Glutamatergic neuron (in vitro differentiated cells): ENCODE measurements around the gene PMEL. TPM values are rescaled to one million over a fixed set of nuclear protein-coding genes. Genes with fewer than 3 reads are reported as not detected.

Experiments
- DNase-seq: peaks from one replicate; pipeline ENCODE4 v3.0.0; 2022
- H3K27ac Mint-ChIP-seq: one replicate; pipeline ENCODE4 v1.8.0; 2020; ENCODE audit warnings: mild to moderate bottlenecking, mixed read lengths, inconsistent platforms; ENCODE audit not compliant: unreplicated experiment
- H3K27me3 Mint-ChIP-seq: one replicate; pipeline ENCODE4 v1.8.0; 2020; ENCODE audit warnings: mild to moderate bottlenecking, moderate library complexity, mixed read lengths, inconsistent platforms; ENCODE audit not compliant: unreplicated experiment
- H3K36me3 Mint-ChIP-seq: one replicate; pipeline ENCODE4 v1.8.0; 2020; ENCODE audit warnings: mild to moderate bottlenecking, mixed read lengths, inconsistent platforms; ENCODE audit not compliant: unreplicated experiment
- H3K4me1 Mint-ChIP-seq: one replicate; pipeline ENCODE4 v1.8.0; 2020; ENCODE audit warnings: mild to moderate bottlenecking, low read depth, mixed read lengths, inconsistent platforms; ENCODE audit not compliant: unreplicated experiment
- H3K4me3 Mint-ChIP-seq: one replicate; pipeline ENCODE4 v1.8.0; 2020; ENCODE audit warnings: mild to moderate bottlenecking, mixed read lengths, inconsistent platforms; ENCODE audit not compliant: unreplicated experiment
- H3K9me3 Mint-ChIP-seq: one replicate; pipeline ENCODE4 v1.8.0; 2020; ENCODE audit warnings: mild to moderate bottlenecking, moderate library complexity, mixed read lengths, inconsistent platforms; ENCODE audit not compliant: unreplicated experiment
- CTCF ChIP-seq: fragments of 200-600 bp; sonication (generic); IDR thresholded peaks from one replicate; pipeline ENCODE4 v1.5.0; 2021; ENCODE audit not compliant: partially characterized antibody, unreplicated experiment
- total RNA-seq: library from RNA; stranded (reverse); fragmentation: NEBNext Ultra II Directional; extraction: Animal tissue kit (Norgen Biotek cat#: 25700); gene quantifications from one replicate; pipeline ENCODE4 v1.2.1, GENCODE V29; 2021; ENCODE audit not compliant: unreplicated experiment

Gene PMEL
- total RNA-seq, 1 donor from 2014 or later: 851 TPM

- no peak for TF ChIP-seq CTCF
- no peak for DNase-seq
- Mint-ChIP-seq H3K27ac (no peak overlapping the region), H3K36me3 (peaks cover 4% of the 10 kb centered on the region), H3K27me3 (peaks cover 4% of the 10 kb centered on the region), H3K9me3 (peaks cover 7% of the 10 kb centered on the region), H3K4me3 (no peak overlapping the region), H3K4me1 (peaks cover 12% of the 10 kb centered on the region)
These were observed 4.9 kb upstream of the PMEL start for GRCh38 chr12:55970775-55971174.

- TF ChIP-seq CTCF: no peak
- Mint-ChIP-seq H3K4me3 (peak overlapping the region; percentile 62), H3K36me3 (no peaks in the 10 kb centered on the region), H3K27me3 (peaks cover 6% of the 10 kb centered on the region), H3K4me1 (peaks cover 12% of the 10 kb centered on the region), H3K9me3 (peaks cover 8% of the 10 kb centered on the region), H3K27ac (no peak overlapping the region)
- no peak for DNase-seq
These were observed 3.5 kb upstream of the PMEL start for GRCh38 chr12:55969356-55969755.

GRCh38 chr12:55966408-55967281, 803 bp upstream of the PMEL start, which contains the start of gene CDK2:
TSS of gene CDK2 (plus strand) at chr12:55966830. CDS start at chr12:55967009, 179 bp downstream.
- peak within 1 kb of the TSS; percentile 89 for H3K4me3 Mint-ChIP-seq
- peak; percentile 92 for DNase-seq

GRCh38 chr12:55965240-55965639, 602 bp downstream of the PMEL start:
- peaks cover 12% of the 10 kb centered on the region for H3K4me1 Mint-ChIP-seq
- H3K9me3 Mint-ChIP-seq: peaks cover 8% of the 10 kb centered on the region
- H3K27ac Mint-ChIP-seq: peak overlapping the region; percentile 96
- TF ChIP-seq CTCF: no peak
- H3K36me3 Mint-ChIP-seq: no peaks in the 10 kb centered on the region
- H3K4me3 Mint-ChIP-seq: peak overlapping the region; percentile 89
- H3K27me3 Mint-ChIP-seq: peaks cover 10% of the 10 kb centered on the region
- peak; percentile 62 for DNase-seq

More at GRCh38 chr12:55966408-55967281, 803 bp upstream of the PMEL start, which contains the start of gene CDK2:
- Mint-ChIP-seq H3K36me3 (no peaks in the 10 kb centered on the region), H3K9me3 (peaks cover 8% of the 10 kb centered on the region), H3K27ac (peak within 1 kb of the TSS; percentile 96), H3K4me1 (peaks cover 12% of the 10 kb centered on the region), H3K27me3 (peaks cover 10% of the 10 kb centered on the region)
- TF ChIP-seq CTCF: no peak

GRCh38 chr12:55963760-55964159, 2.1 kb downstream of the PMEL start:
- TF ChIP-seq CTCF: no peak
- no peak for DNase-seq
- peak overlapping the region; percentile 89 for H3K4me3 Mint-ChIP-seq
- peaks cover 12% of the 10 kb centered on the region for H3K4me1 Mint-ChIP-seq
- peaks cover 10% of the 10 kb centered on the region for H3K27me3 Mint-ChIP-seq
- no peaks in the 10 kb centered on the region for H3K36me3 Mint-ChIP-seq
- H3K27ac Mint-ChIP-seq: no peak overlapping the region
- H3K9me3 Mint-ChIP-seq: peaks cover 8% of the 10 kb centered on the region
